ENCODE measurements around the gene MBD3L5. TPM values are rescaled to one million over a fixed set of nuclear protein-coding genes. Genes with fewer than 3 reads are reported as not detected.
"Not testable (repeated sequence)": the region's sequence is repeated elsewhere in the genome, so short reads cannot be mapped to it uniquely, and the experiment has no call there.

MBD3L5 gene
- not detected in 2 replicates for total RNA-seq

- intact Hi-C loops (cut with micrococcal nuclease) = not testable (repeated sequence)
These were observed at the start of gene MBD3L5 for GRCh38 chr19:7030278-7030677. Gene MBD3L5 (plus strand): TSS chr19:7030578. CDS start chr19:7030612, 34 bp downstream.

GRCh38 chr19:6983448-6983847 is 46.9 kb upstream of the MBD3L5 start:
- intact Hi-C loops (cut with micrococcal nuclease) = no loop called here

GRCh38 chr19:6987850-6988249 is 42.5 kb upstream of the MBD3L5 start:
- intact Hi-C loops (cut with micrococcal nuclease) = no loop called here

- intact Hi-C loops (cut with micrococcal nuclease) = no loop called here
These were observed 42.1 kb upstream of the MBD3L5 start for GRCh38 chr19:6988257-6988656.

GRCh38 chr19:6995054-6995453 is 35.3 kb upstream of the MBD3L5 start:
- intact Hi-C loops (cut with micrococcal nuclease) = no loop called here

GRCh38 chr19:6996810-6997209 is 33.6 kb upstream of the MBD3L5 start:
- intact Hi-C loops (cut with micrococcal nuclease) = no loop called here

GRCh38 chr19:6997679-6998445 is 32.5 kb upstream of the MBD3L5 start:
- intact Hi-C loops (cut with micrococcal nuclease) = no loop called here

GRCh38 chr19:6999933-7000332 is 30.4 kb upstream of the MBD3L5 start:
- intact Hi-C loops (cut with micrococcal nuclease) = loop anchor here (10.0 kb wide), 2 partner anchors 55 to 115 kb away; partner anchors contain the start of gene ADGRE1

GRCh38 chr19:7000333-7000732 is 30.0 kb upstream of the MBD3L5 start:
- intact Hi-C loops (cut with micrococcal nuclease) = loop anchor here (10.0 kb wide), 2 partner anchors 56 to 116 kb away; partner anchors contain the start of gene ADGRE1

GRCh38 chr19:7000816-7001215 is 29.6 kb upstream of the MBD3L5 start:
- intact Hi-C loops (cut with micrococcal nuclease) = loop anchor here (10.0 kb wide), 2 partner anchors 56 to 116 kb away; partner anchors contain the start of gene ADGRE1

GRCh38 chr19:7004313-7004931 is 26.0 kb upstream of the MBD3L5 start:
- intact Hi-C loops (cut with micrococcal nuclease) = loop anchor here (10.0 kb wide), 2 partner anchors 60 to 120 kb away; partner anchors contain the start of gene ADGRE1

- intact Hi-C loops (cut with micrococcal nuclease) = loop anchor here (10.0 kb wide), 2 partner anchors 61 to 121 kb away; partner anchors contain the start of gene ADGRE1
These were observed 24.2 kb upstream of the MBD3L5 start for GRCh38 chr19:7006135-7006704.

- intact Hi-C loops (cut with micrococcal nuclease) = loop anchor here (10.0 kb wide), 2 partner anchors 63 to 123 kb away; partner anchors contain the start of gene ADGRE1
These were observed 22.5 kb upstream of the MBD3L5 start for GRCh38 chr19:7007859-7008258.

- intact Hi-C loops (cut with micrococcal nuclease) = no loop called here
These were observed 19.4 kb upstream of the MBD3L5 start for GRCh38 chr19:7010722-7011593.

GRCh38 chr19:7013678-7014077 is 16.7 kb upstream of the MBD3L5 start:
- intact Hi-C loops (cut with micrococcal nuclease) = no loop called here

- intact Hi-C loops (cut with micrococcal nuclease) = no loop called here
These were observed 11.6 kb upstream of the MBD3L5 start for GRCh38 chr19:7018828-7019227.

- intact Hi-C loops (cut with micrococcal nuclease) = not testable (repeated sequence)
These were observed 9.0 kb upstream of the MBD3L5 start, which contains the start of gene MBD3L2B for GRCh38 chr19:7021331-7021730. Gene MBD3L2B (minus strand): TSS chr19:7021431. CDS start chr19:7021397, 34 bp downstream.

- intact Hi-C loops (cut with micrococcal nuclease) = not testable (repeated sequence)
These were observed 1.6 kb upstream of the MBD3L5 start for GRCh38 chr19:7028790-7029189.

- intact Hi-C loops (cut with micrococcal nuclease) = not testable (repeated sequence)
These were observed 9.7 kb downstream of the MBD3L5 start, which contains the start of gene MBD3L4 for GRCh38 chr19:7040079-7040478. Gene MBD3L4 (minus strand): TSS chr19:7040179. CDS start chr19:7040144, 35 bp downstream.

- intact Hi-C loops (cut with micrococcal nuclease) = not testable (repeated sequence)
These were observed 11.2 kb downstream of the MBD3L5 start for GRCh38 chr19:7041563-7041962.

GRCh38 chr19:7049021-7049420 is 18.6 kb downstream of the MBD3L5 start, which contains the start of gene MBD3L2:
Gene MBD3L2 (plus strand): TSS chr19:7049321. CDS start chr19:7049374, 53 bp downstream.
- intact Hi-C loops (cut with micrococcal nuclease) = not testable (repeated sequence)
